CD4-positive, alpha-beta T cell treated with Interleukin-17A for 4 hours (primary cell): Measurements from ENCODE around the gene TTC29.
"Not testable (repeated sequence)": the region's sequence is repeated elsewhere in the genome, so short reads cannot be mapped to it uniquely, and the experiment has no call there.

Experiments used
- DNase-seq: peaks from one replicate; pipeline ENCODE4 v3.0.0-alpha.2; 2020; ENCODE audit warnings: mixed read lengths

The TTC29 gene

DNA sequence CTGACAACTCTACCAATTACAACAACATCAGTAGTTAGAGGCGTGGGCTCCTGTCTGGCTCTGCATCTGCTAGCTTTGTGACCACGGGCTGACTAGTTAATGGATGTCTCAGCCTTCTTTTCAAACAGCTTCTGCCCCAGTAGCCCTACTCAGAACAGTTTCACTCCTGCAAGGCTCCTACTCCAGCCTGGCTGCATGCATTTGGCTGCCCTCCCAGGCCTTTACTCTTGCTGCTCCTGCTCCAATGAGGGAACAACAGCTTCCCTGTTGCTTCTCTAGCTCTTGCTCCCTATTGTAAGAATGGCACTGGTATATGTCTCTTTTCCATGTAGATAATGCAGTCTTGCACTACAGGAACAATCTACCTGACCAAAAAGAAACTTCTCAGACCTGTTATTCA is 93.3 kb downstream of the TTC29 start:
- no peak for DNase-seq

DNA sequence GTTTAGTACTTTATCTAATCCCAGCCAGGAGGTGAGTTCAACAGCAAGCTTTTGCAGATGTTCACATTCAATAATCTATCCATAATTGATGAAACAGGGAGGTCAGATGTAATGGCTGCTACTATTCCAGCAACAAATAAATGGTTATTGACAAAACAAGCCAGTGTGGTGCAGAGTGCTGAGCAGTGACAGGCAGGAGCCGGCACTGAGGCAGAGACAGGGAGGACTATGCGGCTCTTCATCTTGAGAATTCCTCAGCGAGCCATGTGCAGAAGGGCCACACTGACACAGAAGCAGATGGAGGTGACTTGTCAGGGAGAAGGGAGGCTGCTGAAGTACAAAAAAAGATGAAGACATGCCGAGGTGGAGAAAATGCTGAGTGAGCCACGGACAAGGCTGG is 98.3 kb downstream of the TTC29 start:
- no peak for DNase-seq

DNA sequence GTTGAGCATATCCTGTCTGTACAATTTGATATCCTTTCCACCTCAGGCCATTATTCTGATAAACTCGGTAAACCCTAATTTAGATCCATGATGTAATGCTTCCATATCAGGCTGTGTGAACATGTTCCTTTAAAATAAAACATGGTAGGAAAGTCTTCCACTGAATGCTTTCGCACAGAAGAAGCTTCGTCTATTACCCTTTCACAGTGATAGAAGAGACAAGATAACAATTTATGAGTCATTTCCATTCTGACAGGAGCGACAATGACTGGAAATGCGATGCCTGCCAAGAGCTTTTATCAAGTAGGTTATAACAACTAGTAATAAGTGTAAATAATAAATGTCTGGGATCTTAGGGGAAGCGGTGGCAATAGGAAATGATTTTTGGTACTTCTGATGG is 98.8 kb downstream of the TTC29 start:
- DNase-seq, result no peak

DNA sequence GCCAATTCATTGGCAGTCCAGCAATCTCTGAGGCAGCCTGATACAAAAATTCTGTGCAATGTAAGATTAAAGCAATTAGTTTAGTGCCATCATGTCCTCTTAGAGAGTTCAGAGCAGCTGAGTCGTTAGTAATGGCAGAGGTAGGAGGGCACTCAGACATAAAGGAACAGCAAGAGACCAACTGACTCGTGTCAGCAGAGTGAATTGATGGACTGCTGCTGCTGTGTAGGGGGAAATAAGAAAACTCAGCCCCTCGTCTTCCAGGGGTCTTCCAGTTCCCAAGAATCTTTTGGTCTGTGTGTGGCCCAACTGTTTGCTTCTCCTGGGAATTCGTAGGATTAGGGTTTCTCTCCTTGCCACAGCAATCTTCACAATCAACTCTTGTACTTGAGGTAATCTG is 100.9 kb downstream of the TTC29 start:
- DNase-seq, result no peak

DNA sequence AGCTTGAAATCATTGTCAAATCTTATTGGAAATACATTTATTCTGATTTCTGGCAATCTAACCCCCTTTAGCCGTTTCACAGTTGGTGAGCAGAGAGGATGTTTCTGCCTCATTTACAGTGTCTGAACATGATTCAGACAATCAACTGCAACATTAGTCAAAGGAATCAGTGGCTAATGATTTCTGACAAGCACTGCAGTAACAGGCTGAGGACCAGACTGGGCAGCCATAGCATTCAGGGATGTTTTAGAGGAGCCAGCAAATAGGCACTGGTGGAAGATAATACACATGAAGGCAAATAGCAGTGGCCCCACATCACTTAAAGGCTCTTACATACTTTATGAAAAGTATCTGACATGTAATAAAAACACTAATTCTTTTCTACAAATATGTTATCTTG is 102.8 kb downstream of the TTC29 start:
- no peak for DNase-seq

DNA sequence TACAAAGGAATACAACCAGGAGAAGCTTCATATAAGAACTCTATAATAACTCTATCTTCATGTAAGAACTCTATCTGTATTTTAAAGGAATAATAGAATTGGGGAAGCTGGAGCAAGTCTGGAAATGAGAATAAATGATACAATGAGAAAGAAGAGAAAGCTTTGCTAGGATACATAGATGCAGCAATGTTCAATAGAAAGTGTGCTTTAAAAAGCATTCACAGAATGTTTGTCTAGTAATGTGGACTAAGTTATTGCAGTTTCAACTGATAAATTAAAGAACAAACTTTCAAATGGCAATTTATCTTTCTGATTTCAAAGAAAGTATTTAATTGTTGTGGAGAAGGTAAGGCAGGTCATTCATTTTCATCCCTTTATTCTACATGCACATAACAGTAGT is 104.9 kb downstream of the TTC29 start:
- DNase-seq, result no peak

DNA sequence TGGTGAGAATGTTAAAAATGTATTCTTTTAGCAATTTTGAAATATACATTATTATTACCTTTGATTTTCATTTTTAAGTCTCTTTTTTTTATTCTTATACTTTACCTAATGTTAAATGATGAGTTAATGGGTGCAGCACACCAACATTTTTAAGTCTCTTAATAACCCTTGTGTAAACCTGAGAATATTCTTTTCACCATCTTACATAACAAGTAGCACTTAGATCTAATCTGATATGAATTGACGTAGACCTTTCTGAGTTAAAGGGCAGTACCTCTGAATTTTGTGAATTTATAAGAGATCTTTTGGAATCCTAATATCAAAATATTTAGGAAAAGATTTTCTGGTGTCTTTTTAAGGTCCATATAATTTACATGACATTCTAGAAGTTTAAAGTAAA is 110.6 kb downstream of the TTC29 start:
- no peak for DNase-seq

DNA sequence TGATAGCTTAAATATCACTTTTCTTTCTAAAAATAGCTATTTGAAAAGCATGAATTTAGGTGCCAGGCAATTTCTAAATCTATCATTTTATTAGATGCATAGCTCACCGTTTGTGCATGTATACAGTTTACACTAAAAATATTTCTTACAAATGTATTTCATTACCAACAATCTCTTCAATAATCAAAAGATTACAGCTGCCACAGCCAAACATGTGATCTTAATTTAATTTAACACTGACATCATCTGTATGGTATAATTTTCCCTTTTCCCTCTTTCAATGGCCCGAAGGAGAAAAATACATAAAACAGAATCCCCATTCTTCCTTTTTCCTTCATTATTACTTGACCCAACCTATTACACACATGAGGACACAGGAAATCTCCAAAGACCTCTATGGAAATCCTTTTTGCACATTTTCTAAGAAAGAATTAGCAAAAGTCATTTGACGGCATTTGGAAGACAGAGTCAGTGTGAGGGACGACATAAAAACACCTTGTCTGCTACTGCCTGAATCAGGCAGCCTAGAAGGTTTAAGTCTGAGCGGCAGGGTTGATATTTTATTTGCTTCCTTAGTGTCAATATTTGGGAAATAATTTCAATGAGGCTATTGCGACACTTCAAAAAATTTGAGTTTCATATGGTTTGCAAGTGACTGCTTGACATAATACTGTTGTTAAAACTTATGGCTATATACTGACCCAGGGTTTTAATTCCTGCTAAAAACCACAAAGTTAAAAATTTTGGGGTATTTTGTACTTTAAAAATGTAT is 111.2 kb downstream of the TTC29 start:
- DNase-seq, result no peak

DNA sequence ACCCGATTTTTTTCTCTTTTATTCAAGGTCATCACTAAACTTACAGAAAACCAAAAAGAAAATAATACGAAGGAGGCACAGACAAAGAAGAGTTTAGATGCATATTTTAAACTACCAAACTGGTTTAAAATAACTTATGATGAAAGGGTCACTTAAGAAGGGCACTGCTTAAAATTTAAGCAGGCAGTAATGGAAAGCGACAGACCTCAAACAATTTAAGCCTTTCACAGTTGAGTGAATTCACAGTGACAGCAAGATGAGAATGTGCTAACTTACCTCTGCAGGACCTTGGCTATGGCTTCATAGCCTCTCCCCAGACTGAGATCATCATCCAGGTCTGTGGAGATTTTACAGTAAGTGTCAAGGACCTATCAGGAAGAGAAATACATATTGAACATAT is 112.1 kb downstream of the TTC29 start:
- DNase-seq, result no peak

DNA sequence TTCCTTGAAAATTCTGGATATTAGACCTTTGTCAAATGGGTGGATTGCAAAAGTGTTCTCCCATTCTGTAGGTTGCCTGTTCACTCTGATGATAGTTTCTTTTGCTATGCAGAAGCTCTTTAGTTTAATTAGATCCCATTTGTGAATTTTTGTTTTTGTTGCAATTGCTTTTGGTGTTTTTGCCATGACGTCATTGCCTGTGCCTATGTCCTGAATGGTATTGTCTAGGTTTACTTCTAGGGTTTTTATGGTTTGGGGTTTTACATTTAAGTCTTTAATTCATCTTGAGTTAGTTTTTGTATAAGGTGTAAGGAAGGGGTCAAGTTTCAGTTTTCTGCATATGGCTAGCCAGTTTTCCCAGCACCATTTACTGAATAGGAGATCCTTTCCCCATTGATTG is 122.7 kb downstream of the TTC29 start:
- not testable (repeated sequence) for DNase-seq

DNA sequence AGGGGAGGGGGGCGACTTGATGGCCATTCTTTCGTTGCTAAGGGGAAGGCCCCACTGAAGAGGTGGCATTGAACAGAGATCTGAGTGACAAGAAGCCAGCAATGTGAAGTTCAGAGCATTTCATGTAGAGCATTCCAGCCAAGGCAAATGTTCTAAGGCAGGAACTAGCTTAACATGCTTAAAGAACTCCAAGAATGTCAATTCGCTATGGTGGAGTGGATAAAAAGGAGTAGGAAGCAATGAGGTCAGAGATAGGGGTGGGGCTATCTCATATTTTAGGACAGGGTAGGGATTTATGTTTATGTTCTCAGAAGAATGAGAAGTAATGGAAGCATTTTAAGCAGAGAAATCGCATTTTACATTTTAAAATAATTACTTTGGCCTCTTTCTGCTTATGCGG is 130.9 kb downstream of the TTC29 start:
- no peak for DNase-seq

DNA sequence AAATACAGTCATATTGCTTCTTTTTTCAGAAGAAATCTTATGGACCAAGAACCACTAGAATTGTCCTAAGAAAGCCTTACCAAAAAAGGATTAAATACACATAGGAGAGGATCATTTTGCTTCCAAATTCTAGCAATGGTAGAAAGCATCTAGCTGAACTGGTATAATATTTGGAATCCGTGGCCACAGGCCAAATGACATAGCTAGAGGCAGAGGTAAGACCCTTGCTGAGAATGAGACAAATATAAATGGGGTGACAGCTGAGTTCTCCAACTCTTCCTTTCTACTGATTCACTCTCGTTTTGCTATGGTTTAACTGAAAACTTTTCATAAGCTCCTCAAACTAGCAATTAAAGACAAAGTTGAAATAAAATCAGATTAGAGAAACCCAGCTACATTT is 150.0 kb downstream of the TTC29 start:
- no peak for DNase-seq

DNA sequence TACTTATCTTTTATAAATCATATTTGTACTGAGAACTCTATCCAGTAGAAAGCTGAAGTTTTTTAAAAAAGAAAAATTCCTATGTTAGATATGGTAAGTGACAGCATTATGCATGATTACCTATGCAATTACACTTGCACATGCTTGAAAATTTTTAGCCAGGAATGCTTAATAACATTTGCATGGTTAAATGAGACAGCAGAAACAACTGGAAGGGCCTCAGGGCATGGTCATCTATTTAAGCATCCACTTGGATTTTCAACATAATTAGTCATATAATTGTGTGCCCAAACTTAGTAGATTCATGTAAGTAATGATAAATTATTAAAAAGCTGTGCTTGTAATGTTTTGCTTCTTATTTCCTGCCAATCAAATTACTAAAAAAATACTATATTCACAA is 151.9 kb downstream of the TTC29 start:
- DNase-seq, result no peak

DNA sequence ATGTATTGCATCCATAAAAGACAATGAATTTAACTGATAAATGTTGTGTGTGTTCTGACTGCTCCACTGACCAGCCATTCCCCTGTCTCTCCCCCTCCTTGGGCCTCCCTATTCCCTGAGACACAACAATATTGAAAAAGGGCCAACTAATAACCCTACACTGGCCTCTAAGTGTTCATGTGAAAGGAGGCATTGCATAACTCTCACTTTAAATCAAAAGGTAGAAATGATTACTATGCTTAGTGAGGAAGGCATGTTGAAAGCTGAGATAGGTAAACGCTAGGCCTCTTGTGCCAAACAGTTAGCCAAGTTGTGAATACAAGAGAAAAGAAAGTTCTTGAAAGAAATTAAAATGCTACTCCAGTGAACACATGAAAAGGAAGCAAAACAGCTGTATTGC is 154.2 kb downstream of the TTC29 start:
- DNase-seq, result no peak

DNA sequence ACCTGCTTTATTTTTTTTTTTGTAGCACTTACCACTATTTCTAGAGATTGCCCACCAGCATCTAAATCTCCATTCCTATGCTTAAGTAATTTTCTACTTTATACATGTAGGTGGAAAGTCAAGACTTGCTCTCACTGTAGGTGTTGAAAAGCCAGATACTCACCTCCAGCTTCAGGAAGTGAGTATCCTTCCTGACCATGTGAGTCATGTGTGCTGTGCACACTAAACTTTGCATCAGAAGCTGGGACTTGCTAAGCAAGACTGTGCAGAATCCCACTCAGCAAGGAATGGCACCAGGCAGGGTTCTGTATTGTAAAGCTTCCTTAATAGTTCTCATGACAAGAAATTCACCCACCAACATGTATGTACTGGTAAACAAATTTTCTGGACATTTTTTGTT is 155.1 kb downstream of the TTC29 start:
- no peak for DNase-seq

DNA sequence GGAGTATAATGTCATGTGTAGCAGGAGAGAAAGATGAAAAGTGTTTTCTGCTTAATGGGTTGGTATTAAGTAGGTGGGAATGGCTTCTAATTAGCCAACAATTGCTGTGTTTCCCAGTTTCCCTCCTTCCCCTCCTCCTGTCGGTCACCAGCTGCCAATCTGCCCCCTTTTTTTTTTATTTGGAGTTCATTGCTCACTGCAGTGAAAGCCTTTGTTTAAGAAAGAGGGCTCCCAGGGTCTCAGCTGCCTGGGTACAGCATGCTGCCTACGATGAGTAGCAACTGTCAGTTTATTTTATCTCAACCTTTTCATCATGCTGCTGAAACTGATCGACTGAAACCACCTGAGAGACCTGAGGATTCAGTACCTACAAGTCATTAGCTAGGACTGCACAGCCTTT is 157.9 kb downstream of the TTC29 start:
- no peak for DNase-seq

DNA sequence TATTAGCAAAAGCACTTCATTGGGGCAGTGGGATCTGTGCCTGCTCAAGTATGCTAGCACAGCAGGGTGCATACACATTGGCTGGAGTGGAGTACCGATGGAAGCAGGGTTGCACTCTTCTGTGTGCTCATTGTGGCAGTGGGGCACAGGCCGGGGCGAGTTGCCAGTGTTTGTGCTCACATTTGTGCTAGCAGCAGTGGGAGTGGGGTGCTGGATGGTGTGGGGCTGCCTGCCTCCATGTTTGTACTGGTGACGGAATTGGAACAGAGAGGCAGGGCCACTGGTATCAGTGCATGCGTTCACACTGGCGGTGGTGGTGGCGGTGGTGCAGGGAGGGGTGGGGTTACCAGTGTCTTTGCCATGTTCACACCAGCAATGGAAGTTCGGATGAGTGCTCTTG is 169.0 kb downstream of the TTC29 start:
- DNase-seq, result no peak

DNA sequence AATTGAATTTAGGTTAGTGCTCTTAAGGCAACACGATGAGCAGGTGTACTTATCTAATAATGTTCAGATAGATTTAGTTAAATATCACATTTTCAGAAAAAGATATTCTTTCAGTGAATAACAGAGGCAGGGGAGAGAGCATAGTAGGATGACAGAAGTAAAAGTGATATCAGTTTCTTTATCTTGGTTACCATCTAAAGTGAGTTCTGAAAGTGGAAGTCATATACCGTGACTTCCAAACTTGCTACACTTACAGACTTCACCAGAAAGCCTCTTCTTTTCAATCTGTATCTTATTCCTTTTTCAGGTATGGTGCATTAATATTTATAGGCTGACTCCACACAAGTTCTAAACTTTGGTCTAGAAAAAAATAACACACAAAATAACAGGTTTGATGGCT is 182.1 kb downstream of the TTC29 start:
- DNase-seq, result no peak

DNA sequence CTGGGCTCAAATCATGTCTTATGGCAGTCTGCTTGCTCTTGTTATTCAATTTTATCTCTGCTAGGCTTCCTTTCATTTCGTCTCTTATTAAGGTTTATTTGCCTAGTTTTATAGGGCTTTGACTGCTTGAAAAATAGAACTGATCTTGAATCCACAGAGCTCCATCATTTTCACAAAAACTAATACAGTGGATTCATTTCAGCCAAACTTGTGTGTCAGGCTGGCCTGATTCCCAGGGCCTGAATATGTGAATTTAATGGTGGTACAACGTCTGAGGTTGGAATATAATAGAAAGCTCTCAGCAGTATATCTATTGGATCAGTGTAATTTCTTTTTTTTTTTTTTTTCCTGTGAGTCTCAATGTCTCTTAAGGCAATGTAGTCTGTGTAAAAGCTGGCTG is 183.6 kb downstream of the TTC29 start:
- DNase-seq, result no peak

DNA sequence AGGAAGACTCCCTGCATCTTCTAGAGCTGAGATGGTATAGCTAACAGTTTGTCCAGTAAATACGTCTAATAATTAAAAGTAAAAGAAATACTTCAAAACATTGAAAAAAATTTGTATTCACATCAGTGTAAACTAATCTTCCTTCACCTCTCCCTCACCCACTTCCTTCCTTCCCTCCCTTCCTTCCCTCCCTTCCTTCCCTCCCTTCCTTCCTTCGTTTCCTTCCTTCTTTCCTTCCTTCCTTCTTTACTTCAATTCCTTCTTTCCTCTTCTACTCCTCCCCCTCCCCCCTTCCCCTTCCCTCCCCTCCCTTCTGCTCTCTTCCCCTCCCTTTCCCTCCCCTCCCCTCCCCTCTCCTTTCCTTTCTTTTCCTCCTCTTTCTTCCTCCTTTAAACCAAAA is 203.2 kb downstream of the TTC29 start:
- DNase-seq, result no peak

DNA sequence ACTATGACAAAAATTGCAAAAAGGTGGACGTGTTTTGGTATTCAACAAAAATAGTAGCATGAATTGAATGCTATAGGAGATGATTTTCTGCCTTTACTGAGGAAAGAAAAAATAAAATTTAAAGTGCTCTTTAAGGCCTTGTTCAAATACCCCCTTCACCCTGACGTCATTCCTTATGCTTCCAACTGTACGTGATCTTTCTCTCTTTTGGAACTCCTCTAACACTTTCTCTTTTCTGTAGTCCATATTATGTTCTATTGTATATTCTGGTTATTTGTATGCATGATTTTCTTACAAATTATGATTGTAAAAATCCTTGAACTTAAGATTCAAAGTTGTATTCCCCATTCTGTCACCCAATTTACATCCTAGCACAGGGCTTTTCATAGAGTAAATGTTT is 206.5 kb downstream of the TTC29 start:
- DNase-seq, result no peak

DNA sequence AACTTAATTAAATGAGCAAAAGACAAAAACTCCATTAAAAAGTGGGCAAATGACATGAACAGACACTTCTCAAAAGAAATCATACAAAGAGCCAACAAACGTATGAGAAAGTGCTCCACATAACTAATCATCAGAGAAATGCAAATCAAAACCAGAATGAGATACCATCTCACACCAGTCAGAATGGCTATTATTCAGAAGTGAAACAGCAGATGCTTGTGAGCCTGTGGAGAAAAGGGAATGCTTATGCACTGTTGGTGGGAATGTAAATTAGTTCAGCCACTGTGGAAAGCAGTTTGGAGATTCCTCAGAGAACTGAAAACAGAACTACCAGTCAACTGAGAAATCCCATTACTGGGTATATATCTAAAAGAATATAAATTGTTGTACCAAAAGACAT is 222.1 kb downstream of the TTC29 start:
- not testable (repeated sequence) for DNase-seq

DNA sequence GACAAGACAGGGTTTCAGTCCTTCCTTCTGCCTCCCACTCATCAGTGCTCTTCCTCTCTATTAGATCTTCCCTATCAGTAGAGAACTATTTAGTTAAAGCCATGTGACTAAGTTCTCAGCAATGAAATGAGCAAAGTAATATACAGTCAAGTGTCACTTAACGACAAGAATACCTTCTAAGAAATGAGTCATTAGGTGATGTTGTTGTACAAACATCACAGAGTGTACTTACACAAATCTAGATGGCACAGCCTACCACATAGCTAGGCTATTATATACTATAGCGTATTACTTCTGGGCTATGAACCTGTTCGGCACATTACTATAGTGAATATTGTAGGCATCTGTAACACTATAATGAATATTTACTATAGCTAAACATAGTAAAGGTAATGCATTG is 235.7 kb downstream of the TTC29 start:
- DNase-seq, result no peak

DNA sequence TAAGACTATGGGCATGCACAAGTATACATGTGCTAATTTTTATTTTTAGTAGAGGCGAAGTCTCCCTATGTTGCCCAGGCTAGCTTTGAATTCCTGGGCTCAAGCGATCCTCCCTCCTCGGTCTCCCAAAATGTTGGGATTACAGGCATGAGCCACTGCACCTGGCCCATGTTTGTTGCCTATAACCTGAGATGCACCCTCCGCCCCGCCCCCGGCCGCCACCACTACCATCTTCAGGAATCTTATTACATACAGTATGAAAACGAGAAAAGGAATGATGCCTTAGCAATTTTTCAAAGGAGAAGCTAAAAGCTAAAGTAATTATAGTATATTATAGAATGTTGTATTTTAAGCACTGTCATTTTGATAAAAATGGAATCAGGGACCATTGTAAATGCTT is 245.8 kb downstream of the TTC29 start:
- DNase-seq, result no peak

DNA sequence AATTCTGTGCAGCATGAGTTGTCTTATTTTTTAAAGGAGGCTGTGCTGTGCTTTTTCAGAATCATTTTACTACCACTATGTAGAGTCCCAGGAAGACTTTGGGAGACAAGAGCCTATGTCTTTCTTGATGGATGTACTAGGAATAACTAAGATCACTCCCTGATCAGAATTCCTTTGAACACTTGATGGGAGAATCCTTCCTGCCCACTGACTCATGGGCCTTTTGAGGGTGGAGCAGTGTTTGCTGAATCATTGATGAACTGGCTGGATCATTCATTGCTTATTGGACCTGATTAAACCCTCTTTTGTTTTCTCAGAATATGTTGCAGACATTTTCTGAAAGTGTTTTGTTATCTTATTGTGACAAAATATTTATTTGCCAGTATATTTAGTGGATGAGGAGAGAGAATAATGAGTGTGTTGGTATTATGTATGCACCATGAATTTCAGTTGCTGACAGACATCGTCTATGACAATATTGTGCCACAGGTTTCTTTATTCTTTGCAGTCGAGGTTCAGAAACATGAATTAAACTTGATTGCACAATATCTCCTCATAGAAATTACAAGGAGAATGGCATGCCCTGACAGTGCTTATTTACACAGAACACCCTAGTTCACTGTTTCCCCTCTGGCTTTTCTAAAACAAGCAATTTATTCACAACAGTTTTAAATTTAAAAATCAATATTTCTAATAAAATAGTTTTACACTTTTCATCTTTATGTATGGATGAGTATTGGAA is 270.7 kb downstream of the TTC29 start:
- no peak for DNase-seq
